ENCODE measurements around the gene ZMIZ1. TPM values are rescaled to one million over a fixed set of nuclear protein-coding genes. Genes with fewer than 3 reads are reported as not detected.

The ZMIZ1 gene
- total and polyA plus RNA-seq, 9 donors: 16.3 to 55.7 (median 38.1) TPM

- Histone ChIP-seq H3K9me3 (replicated peaks; ENCODE audit: control insufficient read depth, low read depth, low read length) (no peaks in the 10 kb centered on the region), H3K4me1 (ENCODE audit: control insufficient read depth, insufficient read depth, low read length) (no peaks in the 10 kb centered on the region), H3K36me3 (ENCODE audit: control insufficient read depth, insufficient read depth, low read length) (no peaks in the 10 kb centered on the region), H3K27me3 (ENCODE audit: control insufficient read depth, insufficient read depth, low read length) (no peaks in the 10 kb centered on the region), H3K4me3 (ENCODE audit: low read length) (no peak overlapping the region), H3K27ac (ENCODE audit: low read length) (no peak overlapping the region)
- WGBS (ENCODE audit: insufficient coverage): 90% methylated on average over 2 of the region's 5 CpGs
- DNase-seq: no peak
Observed at GRCh38 chr10:79360499-79361342, 292.0 kb downstream of the ZMIZ1 start.

GRCh38 chr10:79361726-79362397, 293.1 kb downstream of the ZMIZ1 start:
- Histone ChIP-seq H3K4me1 (ENCODE audit: control insufficient read depth, insufficient read depth, low read length) (no peaks in the 10 kb centered on the region), H3K27me3 (ENCODE audit: control insufficient read depth, insufficient read depth, low read length) (no peaks in the 10 kb centered on the region), H3K36me3 (ENCODE audit: control insufficient read depth, insufficient read depth, low read length) (no peaks in the 10 kb centered on the region), H3K9me3 (replicated peaks; ENCODE audit: control insufficient read depth, low read depth, low read length) (no peaks in the 10 kb centered on the region), H3K27ac (ENCODE audit: low read length) (no peak overlapping the region), H3K4me3 (ENCODE audit: low read length) (no peak overlapping the region)
- DNase-seq: no peak
- 83% methylated on average over 1 of the region's 4 CpGs for WGBS (ENCODE audit: insufficient coverage)
